ENCODE data around the gene CELF3. TPM values are rescaled to one million over a fixed set of nuclear protein-coding genes. Genes with fewer than 3 reads are reported as not detected.

The CELF3 gene
- polyA plus RNA-seq, 1 experiment: not detected

- TF ChIP-seq CTCF (IDR thresholded peaks at IDR 0.05; ENCODE audit: low read depth, low read length): no peak
- Histone ChIP-seq H3K27me3 (ENCODE audit: control insufficient read depth, insufficient read depth, low read length) (peaks cover 56% of the 10 kb centered on the region), H3K9me3 (ENCODE audit: control insufficient read depth, insufficient read depth, low read length) (no peaks in the 10 kb centered on the region), H3K27ac (ENCODE audit: low read depth, low read length) (no peak overlapping the region), H3K4me3 (ENCODE audit: low read depth, low read length) (peak overlapping the region; percentile 29)
- ChIA-PET CTCF (interaction anchor here (0.8 to 1.9 kb wide), 3 partner anchors 14 to 127 kb away, joined by 3 to 16 read pairs (median 4); no protein-coding TSS in a partner anchor), POLR2A (no interaction called here)
- no peak for DNase-seq (ENCODE audit: low read depth, low spot score)
Measured at GRCh38 chr1:151720554-151720953, 4.0 kb upstream of the CELF3 start.

- peaks cover 58% of the 10 kb centered on the region for H3K27me3 ChIP-seq (ENCODE audit: control insufficient read depth, insufficient read depth, low read length)
- H3K4me3 ChIP-seq (ENCODE audit: low read depth, low read length): no peak overlapping the region
- POLR2A ChIA-PET: interaction anchor here (0.6 kb wide), 1 partner anchor 8 kb away, joined by 5 read pairs; no protein-coding TSS in a partner anchor
- no peak for TF ChIP-seq CTCF (IDR thresholded peaks at IDR 0.05; ENCODE audit: low read depth, low read length)
- H3K27ac ChIP-seq (ENCODE audit: low read depth, low read length): no peak overlapping the region
- CTCF ChIA-PET: interaction anchor here (0.8 to 1.9 kb wide), 2 partner anchors 14 to 126 kb away, joined by 3 to 16 read pairs; no protein-coding TSS in a partner anchor
- no peaks in the 10 kb centered on the region for H3K9me3 ChIP-seq (ENCODE audit: control insufficient read depth, insufficient read depth, low read length)
- no peak for DNase-seq (ENCODE audit: low read depth, low spot score)
Measured at GRCh38 chr1:151720125-151720524, 3.5 kb upstream of the CELF3 start.

- CTCF ChIA-PET: no interaction called here
- POLR2A ChIA-PET: interaction anchor here (0.7 kb wide), 1 partner anchor 11 kb away, joined by 3 read pairs; no protein-coding TSS in a partner anchor
- no peak for DNase-seq (ENCODE audit: low read depth, low spot score)
- no peak for TF ChIP-seq CTCF (IDR thresholded peaks at IDR 0.05; ENCODE audit: low read depth, low read length)
- no peak overlapping the region for H3K4me3 ChIP-seq (ENCODE audit: low read depth, low read length)
- no peaks in the 10 kb centered on the region for H3K9me3 ChIP-seq (ENCODE audit: control insufficient read depth, insufficient read depth, low read length)
- peaks cover 65% of the 10 kb centered on the region for H3K27me3 ChIP-seq (ENCODE audit: control insufficient read depth, insufficient read depth, low read length)
- no peak overlapping the region for H3K27ac ChIP-seq (ENCODE audit: low read depth, low read length)
Measured at GRCh38 chr1:151718666-151719065, 2.1 kb upstream of the CELF3 start.

DNA sequence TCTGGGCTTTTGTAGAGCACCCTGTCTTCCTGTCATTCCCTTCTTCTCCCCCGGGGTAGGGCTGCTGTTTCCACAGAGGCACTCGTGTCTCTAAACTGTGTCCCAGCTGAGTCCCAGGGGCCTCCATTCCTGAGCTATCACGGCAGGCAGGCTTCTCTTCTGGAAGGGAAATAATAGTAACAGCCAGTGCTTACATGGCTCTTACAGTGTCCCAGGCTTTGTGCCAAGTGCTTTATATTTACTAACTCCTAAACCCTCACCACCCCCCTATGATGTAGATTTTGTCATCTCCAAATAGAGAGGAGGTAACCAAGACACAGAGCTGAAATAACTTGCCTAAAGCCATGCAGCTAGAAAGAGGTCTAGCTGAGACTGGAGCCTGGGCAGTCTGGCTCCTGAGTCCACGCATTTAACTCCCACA lies 1.4 kb upstream of the CELF3 start:
- POLR2A ChIA-PET: interaction anchor here (0.7 kb wide), 1 partner anchor 11 kb away, joined by 3 read pairs; no protein-coding TSS in a partner anchor

DNA sequence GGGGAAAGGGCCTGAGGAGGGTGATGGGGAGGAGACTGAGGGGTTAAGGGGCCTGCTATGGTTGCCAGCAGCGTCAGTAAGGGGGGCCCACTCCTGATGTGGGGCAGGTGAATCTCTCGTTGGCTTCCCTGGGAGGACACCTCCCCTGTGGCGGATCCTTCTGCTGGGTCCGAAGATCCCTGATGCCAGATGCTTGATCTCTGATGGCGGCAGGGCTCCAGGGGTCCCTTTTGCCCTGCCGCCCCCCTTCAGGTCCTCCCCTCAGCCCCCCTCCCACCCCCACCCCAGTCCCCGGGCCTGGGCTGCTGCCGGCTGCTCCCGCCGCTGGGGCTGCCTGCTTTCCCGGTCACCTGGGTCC lies 219 bp downstream of the CELF3 start:
- Histone ChIP-seq H3K27ac (ENCODE audit: low read depth, low read length) (no peak overlapping the region), H3K27me3 (ENCODE audit: control insufficient read depth, insufficient read depth, low read length) (peaks cover 75% of the 10 kb centered on the region), H3K9me3 (ENCODE audit: control insufficient read depth, insufficient read depth, low read length) (no peaks in the 10 kb centered on the region), H3K4me3 (ENCODE audit: low read depth, low read length) (no peak overlapping the region)
- POLR2A ChIA-PET: no interaction called here
- TF ChIP-seq CTCF (IDR thresholded peaks at IDR 0.05; ENCODE audit: low read depth, low read length): no peak
- no peak for DNase-seq (ENCODE audit: low read depth, low spot score)
- CTCF ChIA-PET: no interaction called here

More for the DNA sequence above, 1.4 kb upstream of the CELF3 start:
- no peak overlapping the region for H3K4me3 ChIP-seq (ENCODE audit: low read depth, low read length)
- H3K27me3 ChIP-seq (ENCODE audit: control insufficient read depth, insufficient read depth, low read length): peaks cover 68% of the 10 kb centered on the region
- CTCF ChIA-PET: no interaction called here
- DNase-seq (ENCODE audit: low read depth, low spot score): no peak
- no peak overlapping the region for H3K27ac ChIP-seq (ENCODE audit: low read depth, low read length)
- H3K9me3 ChIP-seq (ENCODE audit: control insufficient read depth, insufficient read depth, low read length): no peaks in the 10 kb centered on the region
- TF ChIP-seq CTCF (IDR thresholded peaks at IDR 0.05; ENCODE audit: low read depth, low read length): no peak
